Upper lobe of left lung (tissue), 4 donors: ENCODE measurements around the gene SYVN1.
"Not testable (repeated sequence)": the region's sequence is repeated elsewhere in the genome, so short reads cannot be mapped to it uniquely, and the experiment has no call there.

Experiments used
- CTCF ChIP-seq, 6 experiments: fragments of 450-650 bp in 4 of 6; fragments of 200-600 bp in 2 of 6; sonication (generic) in 2 of 6; IDR thresholded peaks; one replicate each; pipeline ENCODE4 v1.5.1; 2016 to 2019; ENCODE audit warnings: antibody characterized with exemption in 6 of 6
- EP300 ChIP-seq, 4 donors: sonication (generic); formaldehyde crosslinking; IDR thresholded peaks; one replicate each; pipeline ENCODE4 v1.5.1; 2017; ENCODE audit warnings: antibody characterized with exemption in 4 of 4, control low read depth in 2 of 4
- POLR2A ChIP-seq, 4 donors: fragments of 450-650 bp; IDR thresholded peaks; one replicate each; pipeline ENCODE4 v1.5.1; 2016 to 2017; ENCODE audit warnings: antibody characterized with exemption in 4 of 4, mild to moderate bottlenecking in 2 of 4
- POLR2AphosphoS5 ChIP-seq, 2 donors: sonication (generic); formaldehyde crosslinking; IDR thresholded peaks; one replicate each; pipeline ENCODE4 v1.5.1; 2017; ENCODE audit warnings: antibody characterized with exemption in 2 of 2

- not testable (repeated sequence) for TF ChIP-seq EP300, POLR2A, CTCF, POLR2AphosphoS5 (IDR thresholded peaks at IDR 0.05)
These were observed 40.3 kb upstream of the SYVN1 start for GRCh38 chr11:65174571-65175010.
